Measurements from ENCODE around the gene MARK2.

The MARK2 gene

DNA sequence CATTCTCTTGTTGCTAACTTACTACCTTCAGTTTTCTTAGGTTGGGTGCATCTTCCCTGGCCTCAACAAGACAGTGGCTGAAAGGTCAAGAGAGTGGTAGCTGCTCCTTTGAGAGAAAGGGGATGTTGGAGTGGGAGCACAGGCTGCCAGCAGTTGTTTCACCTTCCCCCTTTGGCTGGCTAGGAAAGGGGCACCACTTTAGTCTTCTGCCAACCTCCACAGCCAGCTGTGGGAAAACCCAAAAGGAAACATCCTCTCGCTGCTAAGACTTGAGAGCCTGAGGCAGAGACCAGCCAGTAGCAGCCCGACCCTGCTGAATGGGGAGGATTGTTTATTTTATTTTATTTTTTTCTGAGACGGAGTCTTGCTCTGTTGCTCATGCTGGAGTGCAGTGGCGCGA, 34.4 kb downstream of the MARK2 start:
- peaks cover 0 to 66% (median 53%) of the 10 kb centered on the region in 4 donors for H3K4me1 ChIP-seq
- intact Hi-C loops (cut with DNase I; ENCODE audit: low total_unique reads) = loop anchor here (5.0 kb wide), 1 partner anchor 36 kb away; the partner anchor contains the start of gene MARK2
- no peak for DNase-seq
- peak overlapping the region; percentile 47 to 53 for H3K27ac ChIP-seq
- no peak for TF ChIP-seq CTCF (IDR thresholded peaks at IDR 0.05)
- H3K27me3 ChIP-seq = no peaks in the 10 kb centered on the region
- H3K9me3 ChIP-seq = no peaks in the 10 kb centered on the region
- H3K4me3 ChIP-seq = no peak overlapping the region
- H3K36me3 ChIP-seq = peaks cover 0 to 5% (median 0%) of the 10 kb centered on the region in 3 donors

DNA sequence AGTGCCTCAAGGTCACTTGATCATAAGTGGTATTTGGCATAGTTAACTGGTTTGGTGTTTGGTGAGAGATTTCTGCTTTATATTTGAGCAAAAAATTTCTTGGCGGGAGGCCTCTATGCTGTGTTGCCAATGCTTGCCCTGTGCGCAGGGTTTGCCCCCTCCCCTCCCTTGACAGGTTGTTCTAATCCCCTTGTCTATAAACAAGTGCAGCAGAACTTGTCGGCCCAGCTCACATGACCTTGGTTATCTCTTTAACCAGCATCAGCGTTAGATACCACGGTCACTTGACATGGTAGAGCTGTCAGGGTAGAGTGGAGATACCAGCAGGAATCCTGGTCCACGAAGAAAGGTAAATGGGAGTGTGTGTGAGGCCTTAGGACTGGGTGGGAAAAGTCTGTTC, 35.6 kb downstream of the MARK2 start:
- Histone ChIP-seq H3K27ac (peak overlapping the region; percentile 16 to 47), H3K4me3 (no peak overlapping the region), H3K27me3 (no peaks in the 10 kb centered on the region), H3K36me3 (peaks cover 0 to 5% (median 0%) of the 10 kb centered on the region in 3 donors), H3K4me1 (peaks cover 0 to 57% (median 44%) of the 10 kb centered on the region in 4 donors), H3K9me3 (no peaks in the 10 kb centered on the region)
- intact Hi-C loops (cut with DNase I; ENCODE audit: low total_unique reads) = loop anchor here (5.0 kb wide), 1 partner anchor 37 kb away; the partner anchor contains the start of gene MARK2
- TF ChIP-seq CTCF (IDR thresholded peaks at IDR 0.05) = no peak
- DNase-seq = no peak

DNA sequence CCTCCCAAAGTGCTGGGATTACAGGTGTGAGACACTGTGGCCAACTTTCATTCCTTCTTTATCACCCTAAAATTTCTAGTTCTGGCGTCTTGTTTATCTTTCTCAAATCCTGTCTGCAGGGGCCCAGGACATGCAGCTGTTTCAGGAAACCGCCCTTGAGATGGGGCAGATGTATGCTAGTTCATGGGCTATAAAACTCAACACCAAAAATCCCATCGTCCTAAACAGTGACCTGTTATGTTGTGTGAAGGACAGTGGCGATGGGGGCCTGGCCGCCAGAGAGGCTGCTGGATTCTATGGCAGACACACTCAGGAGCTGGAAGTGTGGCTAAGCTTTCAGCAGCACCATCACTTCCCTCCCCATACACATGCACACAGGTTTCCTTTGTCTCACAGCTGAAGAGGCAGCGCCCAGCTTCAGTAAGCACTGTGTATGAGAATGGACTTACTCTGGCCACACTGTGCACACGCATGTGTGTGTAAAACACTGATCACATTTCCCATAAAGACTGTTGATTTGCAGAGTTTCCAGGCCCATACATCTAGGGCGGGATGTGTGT, 36.7 kb downstream of the MARK2 start:
- Histone ChIP-seq H3K27me3 (no peaks in the 10 kb centered on the region), H3K27ac (no peak overlapping the region), H3K4me3 (no peak overlapping the region), H3K9me3 (no peaks in the 10 kb centered on the region), H3K4me1 (peaks cover 0 to 58% (median 40%) of the 10 kb centered on the region in 4 donors), H3K36me3 (peaks cover 0 to 5% (median 0%) of the 10 kb centered on the region in 3 donors)
- no peak for TF ChIP-seq CTCF (IDR thresholded peaks at IDR 0.05)
- intact Hi-C loops (cut with DNase I; ENCODE audit: low total_unique reads) = no loop called here
- no peak for DNase-seq

DNA sequence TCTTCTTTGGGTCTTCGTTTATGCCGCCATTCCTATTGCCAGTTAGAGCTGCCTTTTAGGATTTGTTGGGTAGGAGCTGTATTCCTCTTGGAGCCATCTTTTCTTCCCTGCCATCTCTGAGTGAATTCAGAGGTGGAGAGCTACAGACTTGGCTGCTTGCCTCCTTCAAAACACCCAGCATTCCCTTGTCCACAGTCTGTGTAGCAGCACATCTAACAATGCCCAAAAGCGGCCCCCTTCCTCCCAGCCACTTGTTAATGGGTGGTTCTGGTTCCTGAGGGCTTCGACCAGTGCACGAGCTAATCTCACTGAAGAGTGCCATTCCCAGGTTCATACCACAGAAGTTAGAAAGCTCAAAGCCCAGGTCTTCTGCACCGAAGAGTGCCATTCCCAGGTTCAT, 37.7 kb downstream of the MARK2 start:
- intact Hi-C loops (cut with DNase I; ENCODE audit: low total_unique reads) = no loop called here
- H3K27ac ChIP-seq = no peak overlapping the region
- H3K9me3 ChIP-seq = no peaks in the 10 kb centered on the region
- no peak for TF ChIP-seq CTCF (IDR thresholded peaks at IDR 0.05)
- peaks cover 0 to 5% (median 0%) of the 10 kb centered on the region in 3 donors for H3K36me3 ChIP-seq
- no peak overlapping the region for H3K4me3 ChIP-seq
- H3K27me3 ChIP-seq = no peaks in the 10 kb centered on the region
- peaks cover 0 to 50% (median 35%) of the 10 kb centered on the region in 4 donors for H3K4me1 ChIP-seq
- DNase-seq = no peak

GRCh38 chr11:63877658-63878241, 38.8 kb downstream of the MARK2 start:
- Histone ChIP-seq H3K4me1 (peaks cover 0 to 40% (median 29%) of the 10 kb centered on the region in 4 donors), H3K27me3 (no peaks in the 10 kb centered on the region), H3K27ac (no peak overlapping the region), H3K9me3 (no peaks in the 10 kb centered on the region), H3K36me3 (peaks cover 0 to 5% (median 0%) of the 10 kb centered on the region in 3 donors), H3K4me3 (no peak overlapping the region)
- no peak for TF ChIP-seq CTCF (IDR thresholded peaks at IDR 0.05)
- no peak for DNase-seq
- intact Hi-C loops (cut with DNase I; ENCODE audit: low total_unique reads) = no loop called here

Measured in tibial artery (tissue), 4 donors.